ENCODE data around the gene UGT1A10.

DNA sequence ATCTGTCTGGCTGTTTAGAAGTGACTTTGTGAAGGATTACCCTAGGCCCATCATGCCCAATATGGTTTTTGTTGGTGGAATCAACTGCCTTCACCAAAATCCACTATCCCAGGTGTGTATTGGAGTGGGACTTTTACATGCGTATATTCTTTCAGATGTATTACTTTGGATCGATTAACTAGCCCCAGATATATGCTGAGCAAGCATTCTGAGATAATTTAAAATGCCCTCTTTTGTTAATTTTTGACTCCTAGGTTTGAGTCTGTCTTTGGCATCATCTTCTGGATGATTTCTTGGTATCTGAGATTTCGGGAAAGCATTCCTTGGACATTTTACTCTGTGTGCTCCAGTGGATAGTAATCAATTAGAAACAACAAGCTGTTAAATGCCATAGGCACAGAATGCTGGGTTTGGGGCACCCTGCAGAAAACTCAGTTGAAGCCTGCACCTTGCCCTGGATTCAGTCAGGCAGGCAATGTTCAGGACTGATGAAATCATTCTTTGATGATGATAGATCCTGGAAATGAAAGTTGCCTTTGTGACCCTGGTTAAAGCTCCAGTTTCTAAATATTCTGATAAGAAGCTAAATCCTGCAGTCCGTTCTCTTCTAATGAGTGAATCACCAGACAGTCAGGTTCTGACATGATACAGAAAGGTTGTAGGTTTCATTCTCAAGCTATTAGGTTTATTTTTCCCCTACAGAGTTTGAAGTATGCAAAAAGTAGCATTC is 125.0 kb downstream of the UGT1A10 start:
- TF ChIP-seq, protein P1, sequence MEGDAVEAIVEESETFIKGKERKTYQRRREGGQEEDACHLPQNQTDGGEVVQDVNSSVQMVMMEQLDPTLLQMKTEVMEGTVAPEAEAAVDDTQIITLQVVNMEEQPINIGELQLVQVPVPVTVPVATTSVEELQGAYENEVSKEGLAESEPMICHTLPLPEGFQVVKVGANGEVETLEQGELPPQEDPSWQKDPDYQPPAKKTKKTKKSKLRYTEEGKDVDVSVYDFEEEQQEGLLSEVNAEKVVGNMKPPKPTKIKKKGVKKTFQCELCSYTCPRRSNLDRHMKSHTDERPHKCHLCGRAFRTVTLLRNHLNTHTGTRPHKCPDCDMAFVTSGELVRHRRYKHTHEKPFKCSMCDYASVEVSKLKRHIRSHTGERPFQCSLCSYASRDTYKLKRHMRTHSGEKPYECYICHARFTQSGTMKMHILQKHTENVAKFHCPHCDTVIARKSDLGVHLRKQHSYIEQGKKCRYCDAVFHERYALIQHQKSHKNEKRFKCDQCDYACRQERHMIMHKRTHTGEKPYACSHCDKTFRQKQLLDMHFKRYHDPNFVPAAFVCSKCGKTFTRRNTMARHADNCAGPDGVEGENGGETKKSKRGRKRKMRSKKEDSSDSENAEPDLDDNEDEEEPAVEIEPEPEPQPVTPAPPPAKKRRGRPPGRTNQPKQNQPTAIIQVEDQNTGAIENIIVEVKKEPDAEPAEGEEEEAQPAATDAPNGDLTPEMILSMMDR (IDR thresholded peaks at IDR 0.05) = no peak
- no peak for TF ChIP-seq EP300 (IDR thresholded peaks at IDR 0.05)
- no peak for TF ChIP-seq POLR2A (IDR thresholded peaks at IDR 0.05)

Data from tibial nerve (tissue), 4 donors.